Measurements from ENCODE around the gene IER2. TPM values are rescaled to one million over a fixed set of nuclear protein-coding genes. Genes with fewer than 3 reads are reported as not detected.

Gene IER2
- total and polyA plus RNA-seq, 2 of the 8 experiments (the other 6 are each of a cell fraction or from before 2014, with no cell fraction given): 84.5 to 138 TPM

DNA sequence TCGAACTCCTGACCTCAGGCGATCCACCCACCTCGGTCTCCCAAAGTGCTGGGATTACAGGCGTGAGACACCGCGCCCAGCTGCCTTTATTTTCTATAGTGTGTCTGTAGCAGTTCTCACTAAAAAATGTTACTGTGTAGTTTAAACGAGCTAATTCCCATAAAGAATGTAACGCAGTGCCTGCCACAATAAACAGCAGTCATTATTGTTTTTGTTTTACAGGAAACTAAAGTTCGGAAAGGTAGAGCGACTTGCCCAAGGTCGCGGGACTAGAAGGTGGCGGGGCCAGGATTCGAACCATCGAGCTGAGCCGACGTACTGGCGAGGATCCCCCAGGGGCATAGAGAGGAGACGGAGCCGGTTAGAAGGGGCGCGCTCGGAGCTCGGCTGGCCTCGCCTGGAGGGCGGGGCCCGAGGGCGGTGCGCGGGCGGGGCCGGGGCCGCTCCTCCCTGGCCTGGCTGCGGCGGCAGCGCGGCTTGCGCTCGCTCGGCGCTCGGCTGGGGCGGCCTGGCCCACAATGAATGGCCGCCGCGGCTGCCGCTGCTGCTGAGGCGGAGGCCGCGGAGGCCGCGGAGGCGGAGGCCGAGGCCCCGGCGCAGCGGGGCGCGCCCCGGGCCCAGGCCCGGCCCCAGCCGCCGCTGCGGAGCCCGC is 32.3 kb upstream of the IER2 start, which contains the start of gene NACC1:
NACC1 (plus strand) TSS at position 493 of the 652 bp plus-strand sequence. CDS start 16,944 bp downstream, outside the sequence.
- H3K56ac ChIP-seq (replicated peaks; ENCODE audit: insufficient read length, low read depth, low read length): peak within 1 kb of the TSS; percentile 98
- H2BK120ac ChIP-seq (replicated peaks; ENCODE audit: low read depth, low read length): no peak within 1 kb of the TSS
- FAIRE-seq (no peak), DNase-seq (ENCODE audit: low read depth in 1 of 2, low spot score in 2 of 2) (peak; percentile 70 to 87)
- peaks cover 14 to 36% (median 26%) of the 10 kb centered on the region in 4 experiments for H3K4me1 ChIP-seq (replicated peaks in 1 of 4; ENCODE audit: control insufficient read depth in 3 of 4, insufficient read depth in 4 of 4, low read length in 3 of 4)
- peak within 1 kb of the TSS; percentile 92 to 100 (median 96) for H3K4me3 ChIP-seq (ENCODE audit: extremely low read depth in 1 of 4, insufficient read depth in 2 of 4, low read depth in 3 of 4, low read length in 4 of 4)
- no peaks in the 10 kb centered on the region for H3K27me3 ChIP-seq (replicated peaks in 1 of 4; ENCODE audit: control insufficient read depth in 3 of 4, extremely low read depth in 1 of 4, insufficient read depth in 3 of 4, low read length in 3 of 4)
- H3K9me3 ChIP-seq (ENCODE audit: insufficient read depth in 2 of 2, low read depth in 1 of 2, low read length in 1 of 2): no peaks in the 10 kb centered on the region
- H2AK5ac ChIP-seq (ENCODE audit: low read depth, low read length): 0 out of 2 replicates have a peak within 1 kb of the TSS, but pooled peaks have one; percentile 55
- peaks cover 38 to 39% of the 10 kb centered on the region in 2 experiments for H4K20me1 ChIP-seq (replicated peaks in 1 of 2; ENCODE audit: control insufficient read depth in 1 of 2, insufficient read depth in 2 of 2, low read length in 2 of 2)
- no peak within 1 kb of the TSS for H2BK20ac ChIP-seq (ENCODE audit: low read length)
- peaks cover 8% of the 10 kb centered on the region; the same call in 1 of the 2 replicates for H3K23me2 ChIP-seq (ENCODE audit: low read depth, low read length)
- peaks cover 31% of the 10 kb centered on the region for H3K79me1 ChIP-seq (ENCODE audit: low read depth, low read length)
- H2BK5ac ChIP-seq (ENCODE audit: low read depth, low read length): peak within 1 kb of the TSS; percentile 99
- peak within 1 kb of the TSS; percentile 94 for H3K4ac ChIP-seq (replicated peaks; ENCODE audit: insufficient read length, low read depth, low read length)
- H3K27ac ChIP-seq (ENCODE audit: low read depth, low read length): peak within 1 kb of the TSS; percentile 97
- peak within 1 kb of the TSS; percentile 61; the same call in 1 of the 2 replicates for H2BK15ac ChIP-seq (ENCODE audit: low read length)
- peak within 1 kb of the TSS; percentile 95 for H3K18ac ChIP-seq (ENCODE audit: extremely low read depth, low read length)
- peak within 1 kb of the TSS; percentile 85 for H4K5ac ChIP-seq (ENCODE audit: insufficient read length, low read depth, low read length)
- peak within 1 kb of the TSS; percentile 81 to 86 for H3K4me2 ChIP-seq (ENCODE audit: insufficient read depth in 1 of 2, low read depth in 2 of 2, low read length in 2 of 2)
- ChIA-PET CTCF (ENCODE audit: partially characterized antibody) (interaction anchor here (1.0 to 1.4 kb wide), 3 partner anchors 13 to 78 kb away, joined by 3 to 4 read pairs (median 4); no protein-coding TSS in a partner anchor), POLR2A (ENCODE audit: partially characterized antibody) (interaction anchor here (0.7 to 19.5 kb wide), 17 partner anchors 13 to 227 kb away, joined by 3 to 228 read pairs (median 4); partner anchors contain the start of genes GCDH, IER2, LYL1 and STX10)
- no peak within 1 kb of the TSS for H2AFZ ChIP-seq (ENCODE audit: low read length)
- H3K79me2 ChIP-seq (ENCODE audit: control insufficient read depth in 1 of 2, insufficient read depth in 2 of 2, low read length in 2 of 2): peaks cover 45 to 61% of the 10 kb centered on the region in 2 experiments
- H4K91ac ChIP-seq (replicated peaks; ENCODE audit: insufficient read length, low read length): peak within 1 kb of the TSS; percentile 97
- H3K9ac ChIP-seq (replicated peaks in 1 of 4; ENCODE audit: extremely low read depth in 1 of 4, low read depth in 3 of 4, low read length in 3 of 4): peak within 1 kb of the TSS; percentile 82 to 99 (median 94)
- H3K23ac ChIP-seq (ENCODE audit: insufficient read length): no peak within 1 kb of the TSS
- H4K8ac ChIP-seq (ENCODE audit: extremely low read depth, insufficient read depth, low read length): peak within 1 kb of the TSS; percentile 98; the same call in 1 of the 2 replicates
- peak within 1 kb of the TSS; percentile 97 for H2BK12ac ChIP-seq (ENCODE audit: low read depth, low read length)
- peak within 1 kb of the TSS; percentile 6 for H3K14ac ChIP-seq (ENCODE audit: insufficient read length)
- WGBS, 2 experiments (ENCODE audit: extremely low coverage in 1 of 2, insufficient coverage in 1 of 2, insufficient read length in 1 of 2, insufficient replicate concordance in 2 of 2, low coverage in 1 of 2, low lambda C conversion rate in 2 of 2, missing lambda C conversion rate in 1 of 2): 13% methylated on average over 34 of the region's 65 CpGs; no CpG with 5 or more reads in 1 of the 2 experiments
- peaks cover 0 to 14% (median 9%) of the 10 kb centered on the region in 4 experiments; a peak in 6 of 8 replicates for H3K36me3 ChIP-seq (ENCODE audit: control insufficient read depth in 2 of 4, insufficient read depth in 4 of 4, low read length in 3 of 4)
- TF ChIP-seq BRCA1 (IDR thresholded peaks at IDR 0.05; ENCODE audit: low read depth, low read length) (no peak), JUND (IDR thresholded peaks at IDR 0.05; ENCODE audit: low read length) (no peak), TAF7 (optimal IDR thresholded peaks at IDR 0.05; ENCODE audit: borderline replicate concordance, low read depth, low read length) (no peak), CHD1 (IDR thresholded peaks at IDR 0.05; ENCODE audit: low read depth, low read length) (no peak), BACH1 (IDR thresholded peaks at IDR 0.05; ENCODE audit: low read length) (no peak), ASH2L (IDR thresholded peaks at IDR 0.05; ENCODE audit: low read length) (no peak), GTF2F1 (IDR thresholded peaks at IDR 0.05; ENCODE audit: borderline replicate concordance, low read depth, low read length) (peak; percentile 12; the same call in 1 of the 2 replicates), EGR1 (IDR thresholded peaks at IDR 0.05; ENCODE audit: borderline replicate concordance, low read depth, low read length) (peak; percentile 39; the same call in 1 of the 2 replicates), POLR2AphosphoS5 (IDR thresholded peaks at IDR 0.05; ENCODE audit: low read depth, low read length) (peak; percentile 53; the same call in 1 of the 2 replicates), SIX5 (IDR thresholded peaks at IDR 0.05; ENCODE audit: low read depth, low read length) (no peak), SUZ12 (IDR thresholded peaks at IDR 0.05; ENCODE audit: low read length) (no peak), CREB1 (IDR thresholded peaks at IDR 0.05) (no peak), NANOG (IDR thresholded peaks at IDR 0.05; ENCODE audit: insufficient read depth, low read depth, low read length, poor library complexity, severe bottlenecking) (no peak)

Measured in H1 (cell line).